Esophagus squamous epithelium (tissue), 4 donors: ENCODE results near the gene SMARCD1.

Experiments used
- CTCF ChIP-seq, 6 experiments: fragments of 450-650 bp in 4 of 6; fragments of 200-600 bp in 2 of 6; sonication (generic) in 2 of 6; IDR thresholded peaks; one replicate each; pipeline ENCODE4 v1.5.1; 2016 to 2019; ENCODE audit warnings: antibody characterized with exemption in 6 of 6, mild to moderate bottlenecking in 4 of 6, moderate library complexity in 4 of 6
- POLR2A ChIP-seq, 4 donors: fragments of 450-650 bp; IDR thresholded peaks; one replicate each; pipeline ENCODE4 v1.6.1; 2017; ENCODE audit warnings: antibody characterized with exemption in 4 of 4, mild to moderate bottlenecking in 4 of 4, moderate library complexity in 3 of 4

GRCh38 chr12:50081096-50081808 is 3.9 kb upstream of the SMARCD1 start:
- TF ChIP-seq CTCF (IDR thresholded peaks at IDR 0.05) (no peak), POLR2A (IDR thresholded peaks at IDR 0.05) (no peak)
